Measurements from ENCODE around the gene NEBL.

Gene NEBL

DNA sequence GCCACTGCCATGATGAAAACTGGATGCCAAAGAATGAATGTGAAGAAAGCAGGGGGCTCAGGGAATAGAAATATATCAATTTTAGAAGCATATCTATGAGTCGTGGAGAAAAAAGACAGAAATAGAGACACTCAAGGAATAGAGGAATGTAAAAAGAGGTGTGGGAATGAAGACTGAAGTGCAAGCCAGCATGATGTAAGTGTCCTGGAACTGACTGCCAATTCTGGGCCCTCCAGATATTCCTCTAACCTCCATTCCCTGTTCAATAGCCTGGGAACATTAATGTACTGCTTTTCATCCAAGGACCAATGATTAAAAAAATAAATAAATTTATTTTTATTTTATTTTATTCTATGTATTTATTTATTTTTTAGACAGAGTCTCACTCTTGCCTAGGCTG is 40.6 kb downstream of the NEBL start:
- no peaks in the 10 kb centered on the region for H3K36me3 ChIP-seq
- no peak for DNase-seq
- TF ChIP-seq, protein P1, sequence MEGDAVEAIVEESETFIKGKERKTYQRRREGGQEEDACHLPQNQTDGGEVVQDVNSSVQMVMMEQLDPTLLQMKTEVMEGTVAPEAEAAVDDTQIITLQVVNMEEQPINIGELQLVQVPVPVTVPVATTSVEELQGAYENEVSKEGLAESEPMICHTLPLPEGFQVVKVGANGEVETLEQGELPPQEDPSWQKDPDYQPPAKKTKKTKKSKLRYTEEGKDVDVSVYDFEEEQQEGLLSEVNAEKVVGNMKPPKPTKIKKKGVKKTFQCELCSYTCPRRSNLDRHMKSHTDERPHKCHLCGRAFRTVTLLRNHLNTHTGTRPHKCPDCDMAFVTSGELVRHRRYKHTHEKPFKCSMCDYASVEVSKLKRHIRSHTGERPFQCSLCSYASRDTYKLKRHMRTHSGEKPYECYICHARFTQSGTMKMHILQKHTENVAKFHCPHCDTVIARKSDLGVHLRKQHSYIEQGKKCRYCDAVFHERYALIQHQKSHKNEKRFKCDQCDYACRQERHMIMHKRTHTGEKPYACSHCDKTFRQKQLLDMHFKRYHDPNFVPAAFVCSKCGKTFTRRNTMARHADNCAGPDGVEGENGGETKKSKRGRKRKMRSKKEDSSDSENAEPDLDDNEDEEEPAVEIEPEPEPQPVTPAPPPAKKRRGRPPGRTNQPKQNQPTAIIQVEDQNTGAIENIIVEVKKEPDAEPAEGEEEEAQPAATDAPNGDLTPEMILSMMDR (IDR thresholded peaks at IDR 0.05) = no peak
- H3K27me3 ChIP-seq = no peaks in the 10 kb centered on the region
- H3K27ac ChIP-seq = no peak overlapping the region
- no peak overlapping the region for H3K4me3 ChIP-seq
- no peaks in the 10 kb centered on the region for H3K4me1 ChIP-seq
- intact Hi-C loops (cut with DNase I; ENCODE audit: low total_unique reads) = no loop called here
- H3K9me3 ChIP-seq = no peaks in the 10 kb centered on the region

DNA sequence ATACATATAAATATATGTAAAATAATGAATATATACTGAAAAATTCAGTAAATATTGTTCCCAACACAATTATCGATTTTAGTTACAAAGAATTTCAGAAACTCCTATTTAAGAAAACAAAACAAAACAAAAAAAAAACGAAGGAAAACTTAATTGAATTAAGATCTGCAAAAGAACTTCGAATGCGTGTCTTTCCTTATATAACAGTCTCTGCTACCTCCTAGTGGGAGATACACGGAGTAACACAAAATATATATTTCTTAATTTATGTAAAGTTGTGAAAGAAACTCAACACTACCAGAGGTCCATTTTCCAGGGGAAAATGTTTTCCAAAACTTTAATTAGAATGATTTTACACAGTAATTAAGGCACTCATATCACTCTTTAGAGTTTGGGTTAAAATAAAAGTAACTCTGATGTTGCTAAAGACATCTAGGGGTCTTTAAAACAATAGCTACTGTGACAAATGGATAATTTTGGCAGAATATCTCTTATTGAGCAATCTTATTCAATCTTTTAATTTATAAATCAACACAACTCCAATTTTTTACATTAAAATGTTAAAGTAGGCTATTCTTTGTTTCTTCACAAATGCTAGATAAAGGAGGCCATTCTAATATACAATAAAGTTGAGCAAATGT is 41.6 kb downstream of the NEBL start:
- H3K27me3 ChIP-seq = no peaks in the 10 kb centered on the region

DNA sequence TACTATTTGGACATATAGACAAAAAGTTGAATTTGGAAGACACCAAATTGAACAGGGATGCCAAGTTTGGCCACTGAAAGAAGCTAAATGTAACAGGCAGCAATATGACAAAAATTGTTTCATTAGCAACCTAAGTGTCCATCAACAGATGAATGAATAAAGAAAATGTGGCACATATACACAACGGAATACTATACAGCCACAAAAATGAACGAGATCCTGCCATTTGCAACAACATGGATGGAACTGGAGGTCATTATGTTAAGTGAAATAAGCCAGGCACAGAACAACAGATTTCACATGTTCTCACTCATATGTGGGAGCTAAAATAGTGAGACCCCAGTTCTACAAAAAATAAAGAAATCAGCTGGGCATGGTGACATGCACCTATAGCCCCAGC is 43.8 kb downstream of the NEBL start:
- H3K27me3 ChIP-seq = no peaks in the 10 kb centered on the region
- DNase-seq = no peak
- peaks cover 0 to 8% (median 0%) of the 10 kb centered on the region in 3 donors for H3K36me3 ChIP-seq
- TF ChIP-seq, protein P1 (IDR thresholded peaks at IDR 0.05) = no peak
- H3K4me3 ChIP-seq = no peak overlapping the region
- no peak overlapping the region for H3K27ac ChIP-seq
- H3K9me3 ChIP-seq = no peaks in the 10 kb centered on the region
- H3K4me1 ChIP-seq = no peaks in the 10 kb centered on the region
- intact Hi-C loops (cut with DNase I; ENCODE audit: low total_unique reads) = no loop called here

More for the DNA sequence above, 41.6 kb downstream of the NEBL start:
- H3K27ac ChIP-seq = no peak overlapping the region
- TF ChIP-seq, protein P1 (IDR thresholded peaks at IDR 0.05) = peak; percentile 33 to 43
- no peak overlapping the region for H3K4me3 ChIP-seq
- no peaks in the 10 kb centered on the region for H3K9me3 ChIP-seq
- no peaks in the 10 kb centered on the region for H3K4me1 ChIP-seq
- no peaks in the 10 kb centered on the region for H3K36me3 ChIP-seq
- intact Hi-C loops (cut with DNase I; ENCODE audit: low total_unique reads) = no loop called here
- no peak for DNase-seq

DNA sequence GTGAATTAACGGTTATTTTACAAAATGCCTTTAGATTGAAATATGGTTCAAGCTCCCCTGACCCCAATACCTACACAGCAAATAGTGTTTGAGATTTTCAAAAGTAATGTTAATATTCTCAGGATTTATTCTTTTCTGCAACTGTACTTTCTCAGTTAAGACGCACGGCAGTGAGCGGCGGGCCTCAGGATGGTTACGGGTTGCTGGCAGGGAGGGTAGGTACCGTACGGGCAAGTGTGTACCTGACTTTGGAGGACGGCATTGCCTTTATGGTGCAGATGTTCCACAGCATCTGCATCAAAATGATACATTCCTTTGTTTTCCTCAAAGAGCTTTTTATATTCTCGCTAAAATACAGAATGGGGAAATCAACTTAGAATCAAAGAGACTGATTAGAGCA is 44.8 kb downstream of the NEBL start:
- H3K27me3 ChIP-seq = no peaks in the 10 kb centered on the region
- TF ChIP-seq, protein P1 (IDR thresholded peaks at IDR 0.05) = no peak
- no peak overlapping the region for H3K27ac ChIP-seq
- no peak for DNase-seq
- peaks cover 0 to 8% (median 0%) of the 10 kb centered on the region in 3 donors for H3K36me3 ChIP-seq
- intact Hi-C loops (cut with DNase I; ENCODE audit: low total_unique reads) = no loop called here
- no peaks in the 10 kb centered on the region for H3K4me1 ChIP-seq
- no peak overlapping the region for H3K4me3 ChIP-seq
- no peaks in the 10 kb centered on the region for H3K9me3 ChIP-seq

DNA sequence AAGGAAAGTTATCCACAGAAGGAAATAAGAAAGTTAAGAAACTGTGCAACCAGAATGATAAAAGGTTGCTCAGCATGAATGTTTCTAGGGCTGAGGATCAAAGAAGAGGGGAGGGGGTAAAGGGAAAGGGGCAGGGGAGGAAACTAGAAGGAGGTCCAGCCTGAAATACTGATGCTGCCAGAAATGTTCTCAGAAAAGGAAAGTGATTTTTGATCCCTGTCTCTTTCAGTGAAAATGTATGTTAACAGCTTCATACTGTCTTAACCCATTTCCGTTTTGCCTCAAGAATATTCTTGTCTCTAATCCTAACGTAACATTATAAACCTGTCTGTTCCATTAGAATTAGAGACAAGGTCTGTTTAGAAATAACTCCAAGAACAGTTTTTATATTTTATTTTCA is 49.6 kb downstream of the NEBL start:
- H3K9me3 ChIP-seq = no peaks in the 10 kb centered on the region
- H3K36me3 ChIP-seq = peaks cover 0 to 8% (median 0%) of the 10 kb centered on the region in 3 donors
- TF ChIP-seq, protein P1 (IDR thresholded peaks at IDR 0.05) = no peak
- H3K4me3 ChIP-seq = no peak overlapping the region
- no peaks in the 10 kb centered on the region for H3K27me3 ChIP-seq
- no peak overlapping the region for H3K27ac ChIP-seq
- peaks cover 0 to 16% (median 0%) of the 10 kb centered on the region in 4 donors for H3K4me1 ChIP-seq
- DNase-seq = no peak
- intact Hi-C loops (cut with DNase I; ENCODE audit: low total_unique reads) = no loop called here
